HG02763 (cell line): ENCODE data around the gene PRKX.
"Not testable (repeated sequence)": the region's sequence is repeated elsewhere in the genome, so short reads cannot be mapped to it uniquely, and the experiment has no call there.

Source experiments
- ATAC-seq: cut with Tn5 transposase; IDR thresholded peaks from one replicate; pipeline ENCODE4 v1.9.1; 2021; ENCODE audit warnings: mild to moderate bottlenecking, moderate library complexity; ENCODE audit not compliant: unreplicated experiment

The PRKX gene

GRCh38 chrX:3712051-3712869, 1.2 kb downstream of the PRKX start:
- ATAC-seq, result peak; percentile 3

GRCh38 chrX:3711331-3711917, 2.0 kb downstream of the PRKX start:
- no peak for ATAC-seq

GRCh38 chrX:3707673-3708274, 5.7 kb downstream of the PRKX start:
- ATAC-seq, result not testable (repeated sequence)

- no peak for ATAC-seq
These were observed 7.0 kb downstream of the PRKX start for GRCh38 chrX:3706481-3706880.

GRCh38 chrX:3703251-3703650, 10.2 kb downstream of the PRKX start:
- not testable (repeated sequence) for ATAC-seq

- ATAC-seq, result not testable (repeated sequence)
These were observed 11.4 kb downstream of the PRKX start for GRCh38 chrX:3702095-3702494.

DNA sequence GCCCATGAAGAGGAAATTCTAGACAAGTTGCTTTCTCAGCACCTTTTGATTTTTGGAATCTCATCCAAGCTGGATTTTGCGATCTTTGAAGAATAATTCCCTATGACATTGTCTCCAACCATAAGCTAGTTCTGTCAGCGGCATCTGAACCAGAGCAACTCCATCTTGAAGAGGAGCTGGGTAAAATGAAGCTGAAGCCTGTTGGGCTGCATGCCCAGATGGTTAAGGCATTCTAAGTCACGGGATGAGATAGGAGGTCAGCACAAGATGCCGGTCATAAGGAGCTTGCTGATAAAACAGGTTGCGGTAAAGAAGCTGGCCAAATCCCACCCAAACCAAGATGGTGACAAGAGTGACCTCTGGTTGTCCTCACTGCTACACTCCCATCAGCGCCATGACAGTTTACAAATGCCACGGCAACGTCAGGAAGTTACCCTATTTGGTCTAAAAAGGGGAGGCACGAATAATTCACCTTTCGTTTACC, 12.0 kb downstream of the PRKX start:
- not testable (repeated sequence) for ATAC-seq

DNA sequence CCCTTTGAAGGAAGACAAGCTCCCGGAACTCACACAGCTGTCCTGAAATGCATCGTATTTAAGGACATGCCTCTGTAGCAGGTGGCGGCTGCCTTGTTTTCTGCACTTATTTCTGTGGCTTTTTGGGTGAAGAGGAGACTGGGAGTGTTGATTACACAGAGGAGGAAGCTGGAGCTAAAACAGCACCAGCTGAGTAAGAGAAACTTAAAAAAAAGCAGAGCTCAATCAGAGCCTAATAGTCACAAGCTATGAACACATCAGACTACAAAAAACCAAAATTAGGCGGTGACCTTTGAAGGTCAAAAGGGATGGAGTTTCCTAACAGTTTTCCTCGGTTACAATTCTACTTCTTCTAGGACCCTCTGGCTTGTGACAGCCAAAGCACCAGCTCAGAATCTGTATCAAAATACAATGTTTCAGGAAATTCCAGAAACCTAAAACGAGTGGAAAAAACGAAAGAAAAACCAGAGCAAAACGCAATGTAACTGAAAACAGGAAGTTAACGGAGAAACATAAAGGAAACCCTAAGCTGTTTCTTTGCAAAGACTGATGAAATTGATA, 13.5 kb downstream of the PRKX start:
- peak; percentile 73 for ATAC-seq

- ATAC-seq, result no peak
These were observed 15.7 kb downstream of the PRKX start for GRCh38 chrX:3697701-3698279.

DNA sequence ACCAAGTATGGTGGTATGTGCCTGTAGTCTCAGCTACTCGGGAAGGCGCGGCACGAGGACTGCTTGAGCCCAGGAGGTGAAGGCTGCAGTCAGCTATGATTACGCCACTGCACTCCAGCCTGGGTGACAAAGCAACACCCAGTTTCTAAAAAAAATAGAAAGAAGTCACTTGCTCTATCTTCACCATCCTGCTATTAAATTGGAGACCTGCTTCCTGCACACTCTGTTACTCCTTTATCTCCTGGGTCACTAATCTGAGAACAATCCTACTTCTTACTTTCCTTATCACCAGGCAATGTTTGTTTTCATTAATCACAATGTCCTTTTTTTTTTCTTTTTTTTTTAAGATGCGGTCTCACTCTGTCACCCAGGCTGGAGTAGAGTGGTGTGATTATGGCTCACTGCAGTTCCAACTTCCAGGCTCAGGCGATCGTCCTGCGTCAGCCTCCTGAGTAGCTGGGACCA, 16.2 kb downstream of the PRKX start:
- no peak for ATAC-seq

DNA sequence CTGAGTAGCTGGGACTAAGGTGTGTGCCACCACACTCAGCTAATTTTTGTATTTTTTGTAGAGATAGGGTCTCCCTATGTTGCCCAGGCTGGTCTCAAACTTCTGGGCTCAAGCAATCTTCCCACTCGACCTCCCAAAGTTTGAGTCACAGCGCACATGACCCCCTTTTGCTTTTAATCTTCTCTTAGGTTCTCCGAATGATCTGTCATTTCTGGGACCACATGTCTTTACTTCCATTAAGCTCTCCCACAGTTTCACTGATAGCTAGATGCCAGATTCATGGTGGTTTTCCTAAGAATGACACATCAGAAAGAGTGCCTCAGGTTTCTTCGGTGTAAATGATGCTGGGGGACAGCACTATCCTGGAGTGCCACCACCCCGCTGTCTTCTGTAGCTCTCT, 17.9 kb downstream of the PRKX start:
- ATAC-seq, result no peak

DNA sequence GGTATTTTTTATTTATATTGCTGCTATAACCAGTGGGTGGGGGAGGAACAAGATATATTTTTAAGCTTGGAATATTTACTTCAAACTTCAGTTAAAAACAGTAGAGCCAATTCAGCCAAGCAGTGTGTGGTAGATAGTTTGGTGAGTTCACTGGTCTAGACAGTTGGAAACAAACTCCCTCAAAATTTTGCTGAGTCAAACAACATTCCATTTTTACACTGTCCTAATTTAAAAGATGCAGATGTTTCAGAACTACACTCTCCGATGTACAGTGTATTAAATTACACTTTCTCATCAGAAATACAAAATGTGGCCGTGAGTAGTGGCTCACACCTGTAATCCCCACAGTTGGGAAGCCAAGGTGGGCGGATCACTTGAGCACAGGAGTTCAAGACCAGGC, 23.3 kb downstream of the PRKX start:
- no peak for ATAC-seq

DNA sequence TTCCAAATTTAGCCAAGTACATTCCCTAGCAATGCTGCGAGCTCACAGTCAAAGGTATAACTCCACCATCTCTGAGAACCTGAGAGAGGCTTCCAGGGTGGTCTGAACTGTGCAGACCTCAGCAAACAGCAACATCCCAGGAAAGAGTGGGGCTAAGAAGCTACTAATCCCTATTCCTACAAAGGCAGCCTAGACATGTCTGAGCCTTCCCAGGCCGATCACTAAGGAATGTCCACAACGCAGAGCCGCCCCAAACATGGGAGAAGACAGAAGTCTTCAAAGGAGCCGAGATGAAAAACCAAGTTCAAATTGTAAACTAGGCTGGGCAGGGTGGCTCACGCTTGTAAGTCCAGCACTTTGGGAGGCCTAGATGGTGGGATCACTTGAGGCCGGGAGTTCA, 30.2 kb downstream of the PRKX start:
- not testable (repeated sequence) for ATAC-seq

GRCh38 chrX:3680459-3680858, 33.0 kb downstream of the PRKX start:
- ATAC-seq, result no peak

- no peak for ATAC-seq
These were observed 33.8 kb downstream of the PRKX start for GRCh38 chrX:3679669-3680068.

DNA sequence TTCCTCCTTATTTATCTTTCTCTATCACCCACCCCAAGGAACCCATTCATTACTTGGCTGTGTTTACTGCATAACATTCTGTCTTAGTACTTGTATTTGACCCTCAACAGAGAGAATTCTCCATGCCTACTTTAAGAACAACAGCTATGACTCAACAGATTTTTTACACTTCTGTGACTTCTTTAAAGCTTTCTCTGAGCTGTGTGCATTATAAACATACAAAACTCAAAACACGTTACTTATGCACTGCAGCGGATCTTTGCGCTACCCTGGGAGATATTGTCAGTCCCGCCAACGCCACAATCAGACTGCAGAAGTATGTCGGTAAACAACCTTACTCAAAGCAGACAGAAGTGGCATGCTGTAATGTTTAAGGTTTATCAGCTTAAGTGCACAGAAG, 35.1 kb downstream of the PRKX start:
- no peak for ATAC-seq

DNA sequence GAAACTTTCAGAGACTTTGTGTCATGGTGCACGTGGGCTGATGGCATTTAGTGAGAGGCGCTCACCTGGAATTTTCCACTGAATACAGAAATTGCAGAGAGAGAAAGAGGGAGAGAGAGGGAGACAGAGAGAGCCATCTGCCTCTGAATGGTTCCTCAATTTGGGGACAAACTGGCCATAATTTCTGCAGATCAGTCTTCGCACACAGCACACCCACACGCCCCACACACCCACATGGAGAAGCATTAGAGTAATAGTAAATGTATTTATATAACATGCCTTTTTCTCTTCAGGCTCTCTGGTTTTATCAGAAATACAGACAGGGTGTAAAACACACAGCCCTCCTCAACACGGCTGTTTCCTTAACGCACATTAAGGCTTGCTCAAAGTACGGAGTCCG, 38.6 kb downstream of the PRKX start:
- ATAC-seq, result no peak

DNA sequence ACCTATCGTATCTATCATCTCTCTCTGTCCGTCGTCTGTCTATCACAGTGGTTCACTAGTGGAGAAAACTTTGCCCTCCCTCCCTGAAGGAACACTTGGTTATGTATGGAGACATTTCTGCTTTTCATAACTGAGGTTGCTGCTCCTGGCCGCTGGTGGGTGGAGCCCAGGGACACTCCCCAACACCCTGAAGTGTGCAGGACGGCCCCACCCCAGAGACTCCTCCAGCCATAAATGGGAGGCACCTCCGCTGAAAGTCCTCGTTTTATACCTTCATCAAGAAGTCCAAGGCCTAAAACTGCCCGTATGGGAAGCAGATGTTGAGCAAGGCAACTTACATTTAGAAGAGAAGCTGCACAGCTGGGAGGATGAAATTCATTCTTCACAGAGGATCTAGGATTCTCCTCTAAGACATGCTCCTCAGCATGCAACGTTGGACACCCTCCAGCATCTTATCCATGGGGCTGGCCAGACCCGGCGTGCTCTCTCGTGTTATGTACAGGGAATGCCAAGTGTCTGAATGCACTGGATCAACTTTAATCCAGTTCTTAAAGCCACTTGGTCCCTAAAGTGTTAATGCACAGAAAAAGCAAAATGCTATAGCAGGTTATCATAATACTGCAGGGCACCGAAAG, 43.5 kb downstream of the PRKX start:
- no peak for ATAC-seq

GRCh38 chrX:3666975-3667374, 46.5 kb downstream of the PRKX start:
- ATAC-seq, result no peak

GRCh38 chrX:3664921-3665320, 48.5 kb downstream of the PRKX start:
- no peak for ATAC-seq
